GM18502 (cell line): ENCODE data around the gene ELF3.
A peak's percentile ranks its signal among the peaks of the same experiment; 100 is the strongest.
"Not testable (repeated sequence)": the region's sequence is repeated elsewhere in the genome, so short reads cannot be mapped to it uniquely, and the experiment has no call there.

ENCODE experiments used
- ATAC-seq: cut with Tn5 transposase; IDR thresholded peaks from one replicate; pipeline ENCODE4 v1.9.1; 2021; ENCODE audit warnings: mild to moderate bottlenecking; ENCODE audit not compliant: unreplicated experiment, poor library complexity

Gene ELF3

GRCh38 chr1:202034149-202034682, 23.8 kb downstream of the ELF3 start:
- no peak for ATAC-seq

GRCh38 chr1:202034683-202035462, 24.5 kb downstream of the ELF3 start:
- no peak for ATAC-seq

- no peak for ATAC-seq
These were observed 26.4 kb downstream of the ELF3 start for GRCh38 chr1:202036595-202037387.

GRCh38 chr1:202037706-202038296, 27.4 kb downstream of the ELF3 start:
- ATAC-seq = no peak

- ATAC-seq = peak; percentile 66
These were observed 28.4 kb downstream of the ELF3 start for GRCh38 chr1:202038688-202039346.

DNA sequence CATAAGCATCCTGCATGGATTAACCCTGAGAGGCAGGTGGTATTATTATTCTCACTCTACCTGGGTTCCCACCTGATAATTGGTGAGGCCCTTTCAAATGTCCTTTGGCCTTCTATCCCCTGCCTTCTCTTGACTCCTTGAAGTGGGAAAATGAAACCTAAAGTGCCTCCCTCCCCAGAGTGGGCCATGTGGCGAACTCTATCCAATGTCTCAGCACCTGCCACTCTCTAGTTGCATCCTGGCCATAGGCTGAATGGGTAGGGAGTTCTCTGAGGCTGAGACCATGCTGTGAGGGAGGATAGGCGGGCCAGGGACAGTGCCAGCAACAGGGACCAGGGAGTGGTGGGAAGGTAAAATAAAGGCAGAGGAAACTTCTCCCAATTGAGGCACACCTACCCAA, 35.3 kb downstream of the ELF3 start:
- no peak for ATAC-seq

GRCh38 chr1:202046227-202046626, 35.8 kb downstream of the ELF3 start:
- no peak for ATAC-seq

- ATAC-seq = no peak
These were observed 36.6 kb downstream of the ELF3 start for GRCh38 chr1:202046748-202047708.

- ATAC-seq = no peak
These were observed 37.6 kb downstream of the ELF3 start for GRCh38 chr1:202047977-202048376.

DNA sequence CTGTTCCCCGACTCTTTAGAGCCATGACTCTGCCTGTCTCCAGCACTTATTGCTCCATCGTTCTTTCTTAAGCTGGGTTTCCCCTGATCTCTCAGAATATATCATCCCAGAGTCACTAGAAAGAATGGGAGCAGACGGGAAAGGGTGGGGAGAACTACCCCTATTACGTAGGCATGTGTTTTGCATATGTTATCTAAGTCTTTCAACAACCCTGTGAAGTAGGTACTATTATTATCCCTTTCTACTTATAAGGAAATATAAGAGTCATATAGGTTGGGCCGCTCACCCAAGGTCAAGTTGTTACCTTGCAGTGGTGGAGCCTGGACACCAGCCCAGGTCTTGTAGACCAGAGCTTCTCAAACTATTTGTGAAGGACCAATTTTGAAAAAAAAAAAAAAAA, 38.7 kb downstream of the ELF3 start:
- no peak for ATAC-seq

DNA sequence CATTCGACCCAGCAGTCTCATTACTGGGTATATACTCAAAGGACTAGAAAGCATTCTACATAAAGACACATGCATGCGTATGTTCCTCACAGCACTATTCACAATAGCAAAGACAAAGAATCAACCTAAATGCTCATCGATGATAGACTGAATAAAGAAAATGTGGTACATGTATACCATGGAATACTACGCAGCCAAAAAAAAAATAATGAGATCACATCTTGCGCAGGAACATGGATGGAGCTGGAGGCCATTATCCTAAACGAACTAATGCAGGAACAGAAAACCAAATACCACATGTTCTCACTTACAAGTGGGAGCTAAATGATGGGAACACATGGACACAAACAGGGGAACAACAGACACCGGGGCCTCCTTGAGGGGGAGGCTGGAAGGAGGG, 43.7 kb downstream of the ELF3 start:
- ATAC-seq = no peak

DNA sequence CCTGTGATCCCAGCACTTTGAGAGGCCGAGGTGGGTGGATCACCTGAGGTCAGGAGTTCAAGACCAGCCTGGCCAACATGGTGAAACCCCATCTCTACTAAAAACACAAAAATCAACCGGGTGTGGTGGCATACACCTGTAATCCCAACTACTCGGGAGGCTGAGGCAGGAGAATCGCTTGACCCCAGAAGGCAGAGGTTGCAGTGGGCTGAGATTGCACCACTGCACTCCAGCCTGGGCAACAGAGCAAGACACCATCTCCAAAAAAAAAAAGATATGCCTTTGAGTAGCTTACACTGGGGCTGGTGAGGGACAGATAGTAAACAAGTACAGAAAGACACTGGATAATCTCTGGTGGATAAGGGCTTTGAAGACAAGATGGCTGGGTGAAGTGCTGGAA, 44.3 kb downstream of the ELF3 start:
- ATAC-seq = not testable (repeated sequence)

- no peak for ATAC-seq
These were observed 46.4 kb downstream of the ELF3 start for GRCh38 chr1:202056644-202057334.

DNA sequence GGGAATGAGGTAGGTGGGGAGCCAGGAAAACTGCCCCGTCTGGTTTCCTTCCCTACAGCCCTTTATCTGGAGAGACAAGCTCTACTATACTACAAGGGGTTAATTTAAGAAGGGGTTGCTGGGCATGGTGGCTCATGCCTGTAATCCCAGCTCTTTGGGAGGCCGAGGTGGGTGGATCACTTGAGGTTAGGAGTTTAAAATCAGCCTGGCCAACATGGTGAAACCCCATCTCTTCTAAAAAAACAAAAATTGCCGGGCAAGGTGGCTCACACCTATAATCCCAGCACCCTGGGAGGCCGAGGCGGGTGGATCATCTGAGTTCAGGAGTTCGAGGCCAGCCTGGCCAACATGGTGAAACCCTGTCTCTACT, 46.9 kb downstream of the ELF3 start:
- not testable (repeated sequence) for ATAC-seq

- no peak for ATAC-seq
These were observed 47.9 kb downstream of the ELF3 start for GRCh38 chr1:202058001-202058908.

DNA sequence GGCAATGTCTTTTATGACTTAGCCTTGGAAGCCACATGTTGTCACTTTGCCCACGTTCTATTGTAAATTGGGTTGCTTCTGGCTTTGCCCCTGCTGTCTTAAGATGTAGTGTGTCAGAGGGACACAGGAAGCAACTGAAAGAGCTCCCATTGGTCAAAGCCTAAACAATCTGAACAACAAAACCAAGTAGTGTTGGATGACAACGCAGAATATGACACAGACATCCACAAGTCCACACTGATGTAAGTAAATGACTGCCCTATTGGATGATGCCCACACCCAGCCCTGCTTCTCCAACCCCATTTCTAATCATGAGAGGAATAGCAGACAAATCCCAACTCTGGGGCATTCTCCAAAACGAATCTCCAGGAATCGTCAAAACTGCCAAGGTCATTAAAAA, 50.7 kb downstream of the ELF3 start:
- ATAC-seq = no peak

- not testable (repeated sequence) for ATAC-seq
These were observed 51.4 kb downstream of the ELF3 start for GRCh38 chr1:202061787-202062186.

GRCh38 chr1:202062636-202063035, 52.2 kb downstream of the ELF3 start:
- not testable (repeated sequence) for ATAC-seq
